Transverse colon (tissue), 4 donors: ENCODE data around the gene AMOTL1. TPM values are rescaled to one million over a fixed set of nuclear protein-coding genes. Genes with fewer than 3 reads are reported as not detected.

Source experiments
- DNase-seq: peaks from one replicate; pipeline ENCODE4 v3.0.0-alpha.2; 2019
- H3K27ac ChIP-seq, 4 donors: fragments of 200-600 bp; sonication (generic); 2 replicates each; pipeline ENCODE4 v1.5.1; 2016 to 2018; ENCODE audit warnings: inconsistent platforms in 4 of 4
- H3K27me3 ChIP-seq: fragments of 200-600 bp; sonication (generic); 2 replicates; pipeline ENCODE4 v1.5.1; 2017; ENCODE audit warnings: inconsistent platforms
- H3K36me3 ChIP-seq, 4 donors: fragments of 200-600 bp; sonication (generic); 2 replicates each; pipeline ENCODE4 v1.5.1; 2017 to 2019; ENCODE audit warnings: inconsistent platforms in 4 of 4
- H3K4me1 ChIP-seq, 4 donors: fragments of 200-600 bp; sonication (generic); 2 replicates each; pipeline ENCODE4 v1.5.1; 2017 to 2020; ENCODE audit warnings: inconsistent platforms in 4 of 4
- H3K4me3 ChIP-seq, 4 donors: fragments of 200-600 bp; sonication (generic); 1 replicate in 1 of 4; 2 replicates in 3 of 4; pipeline versions ENCODE4 v1.5.1 to v1.6.1; 2017 to 2019; ENCODE audit warnings: inconsistent platforms in 4 of 4
- H3K9me3 ChIP-seq, 2 donors: fragments of 200-600 bp; sonication (generic); 2 replicates each; pipeline ENCODE4 v1.5.1; 2017 to 2019; ENCODE audit warnings: inconsistent platforms in 2 of 2
- CTCF ChIP-seq, 5 experiments: fragments of 200-600 bp in 3 of 5; fragments of 450-650 bp in 2 of 5; sonication (generic) in 3 of 5; IDR thresholded peaks; 1 replicate in 2 of 5; 2 replicates in 3 of 5; pipeline ENCODE4 v1.5.1; 2016 to 2017; ENCODE audit warnings: antibody characterized with exemption in 5 of 5, inconsistent platforms in 3 of 5, mild to moderate bottlenecking in 2 of 5, moderate library complexity in 1 of 5
- EP300 ChIP-seq: sonication (generic); formaldehyde crosslinking; IDR thresholded peaks from one replicate; pipeline ENCODE4 v1.6.1; 2017; ENCODE audit warnings: antibody characterized with exemption, low read depth
- POLR2A ChIP-seq: fragments of 450-650 bp; IDR thresholded peaks from one replicate; pipeline ENCODE4 v1.6.1; 2016; ENCODE audit warnings: antibody characterized with exemption, mild to moderate bottlenecking, moderate library complexity
- POLR2AphosphoS5 ChIP-seq, 3 donors: sonication (generic); formaldehyde crosslinking; IDR thresholded peaks; one replicate each; pipeline ENCODE4 v1.6.1; 2016; ENCODE audit warnings: antibody characterized with exemption in 3 of 3
- WGBS, 2 donors: methylation state at CpG; one replicate each; pipeline ENCODE4 v1.1.5; 2018; ENCODE audit warnings: low coverage in 1 of 2; 5-methylcytosine and 5-hydroxymethylcytosine counted together
- in situ Hi-C, 4 donors: fragments of 200-750 bp; cut with MboI; loops; one replicate each; pipeline versions ENCODE4 v1.15.0 to v1.15.1; 2017; ENCODE audit warnings: low sequenced_read_pairs in 3 of 4, low pct_ligation_motif_present in 1 of 4, low pct_unique_long_range_greater_than_20kb in 1 of 4
- intact Hi-C: fragments of 100-400 bp; cut with DNase I; formaldehyde crosslinking; loops from one replicate; pipeline ENCODE4 v1.15.1; 2023; ENCODE audit warnings: low total_unique reads
- total RNA-seq, 4 donors: library from RNA; depleted of rRNA; stranded (reverse); fragments of >200 nt; gene quantifications; one replicate each; pipeline ENCODE4 v1.1.0, GENCODE V29; 2016

AMOTL1 gene
- total RNA-seq, 4 donors from 2014 or later: 14.3 to 23.9 (median 16.8) TPM

DNA sequence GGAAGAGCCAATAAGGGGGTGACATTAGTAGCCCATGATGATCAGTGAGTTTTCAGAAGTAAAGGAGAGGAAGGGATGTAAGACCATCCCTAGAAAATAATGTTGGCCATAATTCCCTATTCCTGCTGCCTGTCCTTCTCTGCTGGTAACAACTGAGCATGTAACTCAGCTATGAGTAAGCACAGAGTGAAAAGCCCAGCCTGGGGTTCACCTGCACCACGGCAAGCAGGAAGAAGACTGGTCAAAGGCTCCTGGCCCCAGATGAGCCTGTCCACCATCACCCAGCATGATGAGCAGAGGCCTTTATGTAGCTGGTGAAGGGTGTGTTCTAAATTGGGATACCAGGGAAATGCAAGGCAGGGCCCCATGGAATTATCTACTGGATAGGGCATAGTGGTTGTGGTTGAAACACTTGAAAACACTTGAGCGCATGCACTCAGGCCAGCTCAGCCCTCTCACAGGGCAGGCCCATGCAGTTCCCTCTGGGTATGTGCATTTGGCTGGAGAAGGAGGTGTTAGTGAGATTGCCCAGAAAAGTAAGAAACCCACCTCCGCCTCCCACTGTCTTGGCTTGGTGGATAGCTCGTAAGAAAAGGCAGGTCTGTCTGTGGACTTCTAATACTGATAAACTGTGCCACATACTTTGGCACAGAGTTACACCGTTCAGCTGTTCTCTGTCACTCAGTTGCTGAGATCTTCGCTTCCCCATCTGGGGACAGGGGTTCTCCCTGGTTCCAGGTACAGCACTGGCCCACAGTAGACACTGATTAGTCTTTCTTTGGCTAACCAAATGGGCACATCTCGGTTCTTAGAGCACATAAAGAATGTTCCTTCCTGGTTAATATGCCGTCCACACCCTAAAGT, 86.8 kb downstream of the AMOTL1 start:
- Histone ChIP-seq H3K4me1 (no peaks in the 10 kb centered on the region), H3K27me3 (no peaks in the 10 kb centered on the region), H3K27ac (no peak overlapping the region), H3K4me3 (no peak overlapping the region), H3K9me3 (no peaks in the 10 kb centered on the region), H3K36me3 (peaks cover 0 to 11% (median 0%) of the 10 kb centered on the region in 4 donors)
- no peak for DNase-seq
- 60 to 83% methylated on average over 1 to 8 of the region's 8 CpGs for WGBS, 2 donors
- in situ Hi-C loops (no loop called here), intact Hi-C loops (no loop called here)
- TF ChIP-seq CTCF (IDR thresholded peaks at IDR 0.05) (no peak), POLR2A (no peak), EP300 (no peak), POLR2AphosphoS5 (IDR thresholded peaks at IDR 0.05) (no peak)

- no peak overlapping the region for H3K27ac ChIP-seq
- in situ Hi-C loops (no loop called here), intact Hi-C loops (no loop called here)
- no peaks in the 10 kb centered on the region for H3K9me3 ChIP-seq
- H3K4me3 ChIP-seq: no peak overlapping the region
- no peaks in the 10 kb centered on the region for H3K27me3 ChIP-seq
- H3K36me3 ChIP-seq: peaks cover 0 to 11% (median 0%) of the 10 kb centered on the region in 4 donors
- TF ChIP-seq POLR2AphosphoS5 (IDR thresholded peaks at IDR 0.05): no peak
- no peak for TF ChIP-seq EP300
- TF ChIP-seq POLR2A: no peak
- no peak for TF ChIP-seq CTCF (IDR thresholded peaks at IDR 0.05)
- WGBS, 2 donors: 61 to 93% methylated on average over 3 to 5 of the region's 5 CpGs
- H3K4me1 ChIP-seq: no peaks in the 10 kb centered on the region
- DNase-seq: no peak
Observed at GRCh38 chr11:94855666-94856065, 87.5 kb downstream of the AMOTL1 start.

DNA sequence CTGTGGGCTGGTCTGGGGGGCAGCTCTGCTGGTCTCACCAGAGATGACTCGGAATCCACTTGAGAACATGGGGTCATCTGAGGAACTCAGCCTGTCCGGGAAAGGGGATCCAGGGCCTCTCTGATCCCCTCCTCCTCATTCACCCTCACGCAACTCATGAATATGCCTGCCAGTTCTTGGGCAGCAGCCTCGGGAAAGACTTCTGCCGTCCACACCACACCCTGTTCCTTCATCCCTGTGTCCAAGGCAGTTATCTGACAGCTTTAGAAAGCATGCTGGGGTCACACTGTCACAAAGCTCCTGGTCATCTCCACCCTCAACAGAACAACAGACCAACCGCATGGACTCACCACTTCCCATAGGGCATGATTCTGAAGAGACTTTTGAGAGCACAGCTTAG, 88.3 kb downstream of the AMOTL1 start:
- DNase-seq: no peak
- Histone ChIP-seq H3K4me1 (no peaks in the 10 kb centered on the region), H3K27ac (no peak overlapping the region), H3K36me3 (peaks cover 0 to 11% (median 0%) of the 10 kb centered on the region in 4 donors), H3K27me3 (no peaks in the 10 kb centered on the region), H3K9me3 (no peaks in the 10 kb centered on the region), H3K4me3 (no peak overlapping the region)
- intact Hi-C loops: no loop called here
- in situ Hi-C loops: no loop called here
- 80 to 89% methylated on average over 1 to 6 of the region's 6 CpGs for WGBS, 2 donors
- TF ChIP-seq CTCF (IDR thresholded peaks at IDR 0.05) (no peak), EP300 (no peak), POLR2AphosphoS5 (IDR thresholded peaks at IDR 0.05) (no peak), POLR2A (no peak)

- intact Hi-C loops: no loop called here
- no peaks in the 10 kb centered on the region for H3K9me3 ChIP-seq
- no peak for DNase-seq
- in situ Hi-C loops: no loop called here
- no peak overlapping the region for H3K4me3 ChIP-seq
- no peak for TF ChIP-seq CTCF (IDR thresholded peaks at IDR 0.05)
- no peak for TF ChIP-seq POLR2A
- TF ChIP-seq EP300: no peak
- no peak for TF ChIP-seq POLR2AphosphoS5 (IDR thresholded peaks at IDR 0.05)
- 69 to 72% methylated on average over 2 of the region's 2 CpGs for WGBS, 2 donors
- H3K27me3 ChIP-seq: no peaks in the 10 kb centered on the region
- H3K4me1 ChIP-seq: no peaks in the 10 kb centered on the region
- peaks cover 0 to 11% (median 0%) of the 10 kb centered on the region in 4 donors for H3K36me3 ChIP-seq
- no peak overlapping the region for H3K27ac ChIP-seq
Observed at GRCh38 chr11:94857337-94857736, 89.2 kb downstream of the AMOTL1 start.
